Measurements from ENCODE around the gene TMEM61. TPM values are rescaled to one million over a fixed set of nuclear protein-coding genes. Genes with fewer than 3 reads are reported as not detected.

Gene TMEM61
- total RNA-seq, 4 donors from 2014 or later = not detected

DNA sequence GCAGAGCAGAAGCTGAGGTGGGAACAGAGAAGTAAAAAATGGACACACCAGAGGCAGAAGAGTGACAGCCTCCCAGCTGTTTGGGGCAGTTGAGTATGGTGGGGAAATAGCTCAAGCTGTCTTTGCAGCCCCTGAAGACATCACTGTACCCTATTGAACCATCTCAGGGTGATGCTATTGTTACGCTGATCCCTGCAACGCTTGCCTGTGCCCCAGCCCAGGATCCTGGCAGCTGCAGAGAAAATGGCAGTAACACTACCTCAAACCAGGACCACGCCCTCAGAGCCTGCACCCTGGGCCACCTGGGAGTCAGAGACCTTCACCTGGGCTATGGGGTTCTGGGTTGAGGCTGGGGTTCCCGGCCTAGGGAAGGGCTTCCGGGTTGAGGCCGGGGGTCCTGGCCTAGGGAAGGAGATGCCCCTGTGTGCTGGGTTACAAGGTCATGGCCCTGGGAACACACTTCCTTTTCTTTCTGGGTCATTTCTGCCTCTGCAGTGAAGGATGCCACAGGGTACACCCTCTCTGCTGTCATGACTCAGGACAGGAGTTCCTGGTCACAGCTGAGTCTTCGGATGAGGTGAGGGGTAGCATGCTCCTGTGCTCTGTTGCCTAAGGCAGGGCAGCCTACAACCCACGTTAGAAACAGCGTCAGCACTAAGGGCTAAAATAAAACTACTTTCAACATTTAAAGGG, 29.9 kb downstream of the TMEM61 start:
- TF ChIP-seq, protein P1, sequence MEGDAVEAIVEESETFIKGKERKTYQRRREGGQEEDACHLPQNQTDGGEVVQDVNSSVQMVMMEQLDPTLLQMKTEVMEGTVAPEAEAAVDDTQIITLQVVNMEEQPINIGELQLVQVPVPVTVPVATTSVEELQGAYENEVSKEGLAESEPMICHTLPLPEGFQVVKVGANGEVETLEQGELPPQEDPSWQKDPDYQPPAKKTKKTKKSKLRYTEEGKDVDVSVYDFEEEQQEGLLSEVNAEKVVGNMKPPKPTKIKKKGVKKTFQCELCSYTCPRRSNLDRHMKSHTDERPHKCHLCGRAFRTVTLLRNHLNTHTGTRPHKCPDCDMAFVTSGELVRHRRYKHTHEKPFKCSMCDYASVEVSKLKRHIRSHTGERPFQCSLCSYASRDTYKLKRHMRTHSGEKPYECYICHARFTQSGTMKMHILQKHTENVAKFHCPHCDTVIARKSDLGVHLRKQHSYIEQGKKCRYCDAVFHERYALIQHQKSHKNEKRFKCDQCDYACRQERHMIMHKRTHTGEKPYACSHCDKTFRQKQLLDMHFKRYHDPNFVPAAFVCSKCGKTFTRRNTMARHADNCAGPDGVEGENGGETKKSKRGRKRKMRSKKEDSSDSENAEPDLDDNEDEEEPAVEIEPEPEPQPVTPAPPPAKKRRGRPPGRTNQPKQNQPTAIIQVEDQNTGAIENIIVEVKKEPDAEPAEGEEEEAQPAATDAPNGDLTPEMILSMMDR (IDR thresholded peaks at IDR 0.05; ENCODE audit: low read depth) = no peak

DNA sequence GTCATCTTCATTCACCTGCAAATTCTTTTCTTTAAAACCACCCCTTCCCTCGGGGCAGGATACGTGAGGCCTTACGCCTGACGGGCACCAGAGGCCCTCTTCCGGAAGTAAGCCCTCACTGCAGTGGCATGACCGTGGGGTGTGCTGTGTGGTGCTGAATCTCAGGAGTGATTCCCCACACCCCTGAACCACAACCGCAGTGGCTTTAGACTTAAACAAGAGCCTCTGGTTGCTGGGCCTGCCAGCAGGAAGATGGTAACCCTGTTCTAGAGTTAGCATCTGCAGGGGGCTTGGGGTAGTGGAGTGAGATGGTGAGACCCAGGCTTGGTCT, 30.4 kb downstream of the TMEM61 start:
- TF ChIP-seq, protein P1 (IDR thresholded peaks at IDR 0.05; ENCODE audit: low read depth) = no peak

DNA sequence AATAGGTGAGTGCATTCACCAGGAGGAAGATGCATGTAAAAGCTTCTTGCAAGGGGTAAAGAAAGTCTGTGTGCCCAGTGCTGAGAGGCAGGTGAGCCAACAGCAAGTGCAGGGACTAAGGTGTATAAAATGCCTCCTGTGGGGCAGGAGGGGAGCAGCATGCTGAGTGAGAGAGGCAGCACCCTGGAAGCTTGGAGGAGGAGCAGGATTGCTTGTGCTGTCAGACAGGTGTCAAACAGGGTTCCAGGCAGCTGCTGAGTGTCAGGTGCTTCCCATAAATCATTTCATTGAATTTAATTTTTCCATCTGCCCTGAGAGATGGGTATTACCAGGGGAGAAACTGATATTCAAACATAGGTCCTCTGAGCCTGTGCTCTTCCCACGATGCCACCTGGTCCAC, 32.2 kb downstream of the TMEM61 start:
- TF ChIP-seq, protein P1 (IDR thresholded peaks at IDR 0.05; ENCODE audit: low read depth) = no peak

DNA sequence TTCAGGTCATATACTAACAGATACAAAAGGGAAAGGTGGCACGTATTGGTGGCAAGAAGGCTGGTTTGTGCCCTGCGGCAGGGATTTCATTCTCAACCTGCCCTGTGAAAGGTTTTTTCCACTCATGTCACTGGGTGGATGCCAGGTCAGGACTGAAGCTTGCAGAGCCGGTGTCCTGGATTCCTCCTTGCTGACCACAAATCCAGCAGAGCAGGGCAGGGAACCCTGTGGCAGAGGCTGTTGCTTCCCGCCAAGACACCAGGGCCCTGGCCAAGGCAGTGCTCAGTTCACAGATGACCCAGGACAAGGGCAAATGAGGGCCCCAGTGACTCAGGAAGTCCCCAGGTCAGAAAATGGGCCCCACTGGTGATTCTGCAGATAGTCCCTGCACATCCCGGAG, 34.7 kb downstream of the TMEM61 start:
- TF ChIP-seq, protein P1 (IDR thresholded peaks at IDR 0.05; ENCODE audit: low read depth) = no peak

DNA sequence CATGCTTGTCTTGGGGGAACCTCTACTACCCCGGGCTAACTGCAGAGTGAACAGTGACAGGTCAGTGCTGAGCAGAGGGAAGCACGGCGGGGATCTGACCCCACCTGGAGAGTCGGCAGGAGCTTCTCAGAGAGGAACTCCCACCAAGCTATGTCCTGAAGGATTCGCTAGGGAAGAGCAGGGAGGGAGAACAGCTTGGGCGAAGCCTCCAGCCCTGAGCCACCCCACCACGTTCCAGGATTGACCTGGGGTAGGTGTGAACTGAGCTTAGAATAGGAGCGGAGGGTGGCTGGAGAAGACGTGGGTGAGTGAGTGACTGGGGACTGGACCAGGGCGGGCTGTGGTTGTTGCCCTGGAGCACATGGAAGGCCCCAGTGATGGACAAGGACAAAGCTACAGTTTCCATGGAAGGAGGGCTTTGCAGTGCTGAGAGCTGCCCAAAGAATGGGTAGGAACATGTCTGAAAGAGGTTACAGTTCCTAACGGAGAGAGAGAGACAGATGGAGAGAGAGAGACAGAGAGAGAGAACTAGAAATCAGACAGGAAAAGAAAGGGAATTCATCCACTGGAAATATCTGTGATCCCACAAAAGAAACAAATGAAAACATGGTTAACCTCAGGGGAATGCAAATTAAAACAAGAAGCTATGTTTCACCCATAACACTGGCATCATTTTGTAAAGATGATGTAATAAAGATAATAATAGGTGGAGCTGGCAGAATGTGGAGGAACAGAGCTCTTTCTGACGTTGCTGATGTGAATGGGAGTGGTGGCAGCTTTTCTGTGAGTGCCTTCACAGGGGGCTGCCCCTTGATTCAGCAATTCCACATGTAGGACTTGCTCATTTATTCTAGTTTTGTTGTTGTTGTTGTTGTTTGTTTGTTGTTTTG, 35.5 kb downstream of the TMEM61 start:
- TF ChIP-seq, protein P1 (IDR thresholded peaks at IDR 0.05; ENCODE audit: low read depth) = no peak

DNA sequence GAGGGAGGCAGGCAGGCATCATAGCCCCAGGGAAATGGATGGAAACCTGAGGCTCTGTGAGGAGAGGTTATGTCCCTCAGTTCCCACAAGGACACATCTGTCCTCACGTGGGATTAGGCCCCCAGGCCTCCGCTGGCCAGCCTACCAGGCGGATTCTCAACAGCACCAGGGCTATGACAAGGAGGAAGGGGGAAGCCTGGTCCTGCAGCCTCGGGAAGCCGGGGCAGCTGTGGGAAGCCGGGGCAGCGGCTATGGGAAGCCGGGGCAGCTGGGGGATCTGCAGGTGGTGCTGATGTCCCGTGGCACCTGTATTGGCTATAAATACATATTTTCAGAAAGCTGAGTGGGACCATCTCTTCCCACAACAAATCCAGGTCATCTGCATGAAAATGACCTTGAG, 38.0 kb downstream of the TMEM61 start:
- TF ChIP-seq, protein P1 (IDR thresholded peaks at IDR 0.05; ENCODE audit: low read depth) = no peak

DNA sequence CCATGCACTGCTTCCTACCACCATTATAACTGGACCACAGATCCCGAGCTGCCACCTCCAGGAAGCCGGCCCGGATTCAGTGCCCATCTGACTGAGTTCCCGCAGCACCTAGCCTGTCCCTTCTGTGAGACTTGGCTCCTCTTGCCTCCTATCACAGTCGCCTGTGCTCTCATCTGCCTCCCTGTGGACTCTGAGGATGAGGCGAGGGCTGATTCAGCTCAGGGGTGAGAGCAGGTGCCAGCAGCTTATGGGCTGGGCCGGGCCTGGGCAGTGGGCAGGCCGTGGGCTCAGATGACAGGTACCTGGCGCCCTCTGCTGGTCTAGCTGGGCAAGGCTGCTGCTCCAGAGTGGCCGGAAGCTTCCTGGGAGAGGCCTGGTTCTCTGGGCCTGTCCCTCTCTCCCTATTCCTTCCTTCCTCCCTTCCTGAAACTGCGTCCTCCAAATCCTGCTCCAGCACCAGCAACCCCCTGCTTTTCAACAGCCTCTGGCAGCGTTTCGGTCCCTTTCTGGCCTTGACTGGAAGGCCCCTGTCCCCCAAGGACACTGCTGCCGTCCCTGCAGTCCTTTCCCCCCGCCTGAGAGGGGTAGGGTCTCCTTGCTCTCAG, 41.6 kb downstream of the TMEM61 start:
- TF ChIP-seq, protein P1 (IDR thresholded peaks at IDR 0.05; ENCODE audit: low read depth) = no peak

Data from subcutaneous adipose tissue (tissue), 4 donors.